Measurements from ENCODE around the gene CEP112. TPM values are rescaled to one million over a fixed set of nuclear protein-coding genes. Genes with fewer than 3 reads are reported as not detected.

The CEP112 gene
- total and polyA plus RNA-seq, 2 of the 13 experiments (the other 11 are each of a cell fraction or from before 2014, with no cell fraction given) = 1.2 to 3.4 TPM

- TF ChIP-seq FOXA1 (IDR thresholded peaks at IDR 0.05) (no peak), FOXA1 (CRISPR knock-in tag; IDR thresholded peaks at IDR 0.05) (0 out of 2 replicates have a peak, but pooled peaks have one; percentile 3), ZNF614 (CRISPR knock-in tag; IDR thresholded peaks at IDR 0.05; ENCODE audit: borderline replicate concordance) (no peak), FOSL2 (CRISPR knock-in tag; IDR thresholded peaks at IDR 0.05) (peak; percentile 23; the same call in 1 of the 2 replicates), NFIC (IDR thresholded peaks at IDR 0.05; ENCODE audit: low read length) (0 out of 2 replicates have a peak, but pooled peaks have one; percentile 15), SOX13 (IDR thresholded peaks at IDR 0.05) (no peak), SOX13 (CRISPR knock-in tag; conservative IDR thresholded peaks at IDR 0.05 in 1 of 2, IDR thresholded peaks at IDR 0.05 in 1 of 2) (0 out of 4 replicates have a peak, but pooled peaks of 1 of the 2 experiments have one; percentile 24), NFAT5 (CRISPR knock-in tag; IDR thresholded peaks at IDR 0.05) (no peak)
These were observed 493.4 kb downstream of the CEP112 start (continued) for GRCh38 chr17:65698381-65699061.

Data from HepG2 (cell line).